Renal cortex interstitium (tissue), 11 donors: Measurements from ENCODE around the gene PIP5K1A. TPM values are rescaled to one million over a fixed set of nuclear protein-coding genes. Genes with fewer than 3 reads are reported as not detected.
"Not testable (repeated sequence)": the region's sequence is repeated elsewhere in the genome, so short reads cannot be mapped to it uniquely, and the experiment has no call there.

Experiments used
- DNase-seq, 11 donors: peaks; one replicate each; pipeline ENCODE4 v3.0.0-alpha.2; 2013; ENCODE audit warnings: low read depth in 9 of 11, low spot score in 4 of 11; ENCODE audit errors: extremely low read depth in 1 of 11
- polyA plus RNA-seq, 3 donors: library from polyadenylated mRNA; unstranded; fragments of 120-200 nt; gene quantifications; one replicate each; pipeline ENCODE4 v1.2.1, GENCODE V29; 2013; ENCODE audit not compliant: insufficient read length in 3 of 3

Gene PIP5K1A
- polyA plus RNA-seq, 3 donors = 61.9 to 79.7 (median 73.5) TPM

DNA sequence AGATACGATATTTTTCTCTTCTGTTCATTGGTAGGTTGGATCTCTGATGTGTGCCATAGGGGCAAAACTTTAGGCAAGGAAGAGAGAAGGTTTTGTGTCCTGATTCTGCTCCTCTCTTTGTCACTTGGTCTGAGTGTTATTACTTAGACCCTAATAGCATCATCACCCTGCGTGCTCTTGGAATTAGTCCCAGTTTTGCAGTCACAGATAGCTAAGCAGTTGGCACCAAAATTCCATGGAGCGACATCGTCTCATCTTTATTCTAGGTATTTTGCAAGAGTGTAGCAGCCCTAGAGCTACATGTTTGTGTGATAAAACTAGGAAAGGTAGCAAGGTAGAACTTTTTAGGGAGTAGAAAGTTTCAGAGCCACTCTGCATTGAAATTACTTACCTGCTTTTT lies 23.8 kb downstream of the PIP5K1A start:
- no peak for DNase-seq

GRCh38 chr1:151235235-151235634 lies 36.9 kb downstream of the PIP5K1A start:
- DNase-seq = no peak

DNA sequence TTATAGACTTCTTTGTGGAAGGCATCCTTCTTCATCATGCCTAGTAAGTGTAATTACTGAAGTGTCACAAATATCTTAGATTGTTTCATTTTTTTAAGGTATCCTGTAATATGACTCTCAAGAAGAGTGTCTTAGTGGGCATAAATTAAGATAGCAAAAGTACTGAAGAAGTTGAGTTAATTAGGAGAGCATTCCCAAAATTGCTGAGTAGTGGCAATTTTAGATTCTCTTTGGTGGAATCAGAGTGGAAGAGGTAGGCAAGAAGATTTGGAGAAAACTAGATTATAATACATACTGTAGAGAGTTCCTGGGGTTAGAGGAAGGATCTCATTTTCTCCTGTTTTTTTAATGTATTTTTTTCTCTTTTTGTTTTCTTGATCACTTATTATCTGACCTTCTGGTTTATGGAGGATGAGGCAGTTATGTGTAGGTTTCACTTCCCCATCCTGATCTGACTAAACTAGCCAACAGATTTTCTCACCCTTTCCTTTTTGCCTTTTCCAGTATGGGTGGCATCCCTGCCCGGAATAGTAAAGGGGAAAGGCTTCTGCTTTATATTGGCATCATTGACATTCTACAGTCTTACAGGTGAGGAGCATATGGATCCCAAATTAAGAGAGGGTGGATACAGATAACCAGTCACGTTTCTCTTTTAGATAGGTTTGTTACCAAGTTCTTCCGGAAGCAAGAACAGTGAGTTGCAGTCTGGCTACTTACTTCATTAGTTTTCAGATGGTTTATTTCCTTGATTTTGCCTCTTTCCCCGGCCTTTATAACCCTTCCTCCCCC lies 39.5 kb downstream of the PIP5K1A start:
- DNase-seq = no peak

DNA sequence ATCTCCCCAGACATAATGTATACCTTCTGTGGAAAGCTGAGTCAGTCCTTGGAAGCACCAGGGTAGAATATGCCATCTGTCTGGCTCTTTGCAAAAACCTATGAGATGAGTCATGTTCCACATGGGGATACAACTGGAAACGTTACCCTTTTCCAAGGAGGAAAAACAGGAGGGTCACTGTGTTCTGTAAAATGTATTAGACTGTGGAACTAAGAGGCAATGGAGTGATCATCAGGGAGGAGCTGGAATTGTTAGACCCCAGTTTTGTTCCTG lies 40.1 kb downstream of the PIP5K1A start:
- DNase-seq = no peak

- DNase-seq = no peak
These were observed 44.1 kb downstream of the PIP5K1A start for GRCh38 chr1:151242442-151242841.

DNA sequence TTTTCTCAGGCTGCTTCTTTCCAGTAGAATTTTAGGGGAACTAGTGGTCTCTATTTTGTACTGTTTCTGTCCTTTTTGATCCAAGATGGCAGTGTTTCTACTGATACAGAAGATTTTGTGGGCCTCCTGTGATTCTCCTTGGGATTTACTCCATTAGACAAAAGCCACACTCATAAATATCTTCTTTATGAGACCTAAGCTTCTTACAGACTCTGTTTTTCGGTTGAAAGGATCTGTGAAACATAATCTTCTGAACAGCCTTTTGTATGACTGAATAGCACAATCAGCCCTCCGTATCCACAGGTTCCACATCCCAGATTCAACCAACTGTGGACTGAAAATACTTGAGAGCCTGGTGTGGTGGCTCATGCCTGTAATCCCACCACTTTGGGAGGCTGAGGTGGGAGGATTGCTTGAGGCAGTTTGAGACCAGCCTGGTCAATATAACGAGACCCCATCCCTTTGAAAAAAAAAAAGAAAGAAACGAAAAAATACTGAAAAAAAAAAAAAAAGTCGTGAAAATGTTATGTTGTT lies 45.4 kb downstream of the PIP5K1A start:
- no peak for DNase-seq

- no peak for DNase-seq
These were observed 48.4 kb downstream of the PIP5K1A start for GRCh38 chr1:151246786-151247185.

- peak; percentile 26 to 61 (median 45) for DNase-seq
These were observed 53.5 kb downstream of the PIP5K1A start for GRCh38 chr1:151251656-151252470.

- DNase-seq = peak; percentile 93 to 97 (median 96)
These were observed 56.2 kb downstream of the PIP5K1A start, which contains the start of gene PSMD4 for GRCh38 chr1:151254217-151255213. Gene PSMD4, plus strand, starts transcription at chr1:151254734. Its CDS starts 49 bp downstream, at chr1:151254783.

DNA sequence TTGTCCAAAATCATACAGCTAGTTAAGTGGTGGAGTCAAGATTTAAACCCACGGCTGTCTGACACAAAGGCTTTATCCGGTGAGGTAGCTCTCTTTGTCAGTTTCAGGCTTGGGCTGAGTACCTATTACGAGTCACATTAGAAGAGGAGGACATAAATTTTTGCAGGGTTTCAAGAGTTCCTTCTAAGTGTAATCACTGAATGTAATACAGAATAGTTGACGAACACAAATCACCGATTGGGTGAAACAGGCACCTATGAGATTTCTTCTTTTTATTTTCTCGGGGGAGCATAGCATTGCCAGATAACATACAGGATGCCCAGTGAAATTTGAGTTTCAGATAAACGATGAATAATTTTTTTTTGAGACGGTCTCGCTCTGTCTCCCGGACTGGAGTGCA lies 57.0 kb downstream of the PIP5K1A start:
- no peak for DNase-seq

DNA sequence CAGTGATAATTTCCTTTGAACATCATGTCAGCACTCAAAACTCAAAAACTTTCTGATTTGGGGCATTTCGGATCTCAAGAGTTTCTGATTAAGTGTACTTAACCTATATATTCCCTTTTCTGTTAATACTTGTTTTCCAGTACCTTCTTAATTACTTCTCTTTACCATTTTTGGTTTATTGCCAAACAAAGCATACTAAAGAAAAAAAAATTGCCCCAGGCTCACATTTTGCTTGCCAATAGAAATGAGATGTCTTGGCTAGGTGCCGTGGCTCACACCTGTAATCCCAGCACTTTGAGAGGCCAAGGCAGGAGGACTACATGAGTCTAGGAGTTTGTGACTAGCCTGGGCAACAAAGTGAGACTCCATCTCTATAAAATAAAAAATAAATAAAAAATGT lies 61.0 kb downstream of the PIP5K1A start:
- no peak for DNase-seq

GRCh38 chr1:151265446-151266236 lies 67.3 kb downstream of the PIP5K1A start:
- DNase-seq = no peak

GRCh38 chr1:151266315-151266714 lies 68.0 kb downstream of the PIP5K1A start:
- no peak for DNase-seq

GRCh38 chr1:151266821-151267220 lies 68.5 kb downstream of the PIP5K1A start:
- no peak for DNase-seq

- no peak for DNase-seq
These were observed 69.4 kb downstream of the PIP5K1A start for GRCh38 chr1:151267760-151268159.

- no peak for DNase-seq
These were observed 75.6 kb downstream of the PIP5K1A start for GRCh38 chr1:151273924-151274466.

- DNase-seq = not testable (repeated sequence)
These were observed 77.0 kb downstream of the PIP5K1A start for GRCh38 chr1:151275341-151275740.

- no peak for DNase-seq
These were observed 78.9 kb downstream of the PIP5K1A start for GRCh38 chr1:151277249-151277648.
